Neural cell (in vitro differentiated cells): Measurements from ENCODE around the gene EXOC6B. TPM values are rescaled to one million over a fixed set of nuclear protein-coding genes. Genes with fewer than 3 reads are reported as not detected.

Source experiments
- H2AFZ ChIP-seq: fragments of 200-600, 300-800 bp; sonication (generic), shearing (Covaris generic); 2 replicates; pipeline ENCODE4 v1.6.0; 2014; ENCODE audit warnings: low read depth, mild to moderate bottlenecking, antibody characterized with exemption, low read length, moderate library complexity
- H3F3A ChIP-seq: fragments of 200-600 bp; shearing (Covaris generic); 2 replicates; pipeline ENCODE4 v1.6.1; 2016; ENCODE audit warnings: mild to moderate bottlenecking, moderate library complexity, mixed read lengths, antibody characterized with exemption, low read length; ENCODE audit not compliant: insufficient read depth, poor library complexity, severe bottlenecking
- H3K27ac ChIP-seq: fragments of 200-600, 300-800 bp; sonication (generic), shearing (Covaris generic); 2 replicates; pipeline ENCODE4 v1.5.1; 2014; ENCODE audit warnings: mild to moderate bottlenecking, low read length, moderate library complexity
- H3K27me3 ChIP-seq: fragments of 300-800, 200-600 bp; sonication (generic), shearing (Covaris generic); 2 replicates; pipeline ENCODE4 v1.6.0; 2014; ENCODE audit warnings: mild to moderate bottlenecking, low read depth, low read length, moderate library complexity; ENCODE audit not compliant: insufficient read depth
- H3K36me3 ChIP-seq: fragments of 300-800, 200-600 bp; sonication (generic), shearing (Covaris generic); 2 replicates; pipeline ENCODE4 v1.5.1; 2014; ENCODE audit warnings: mild to moderate bottlenecking, antibody characterized with exemption, low read length, moderate library complexity; ENCODE audit not compliant: insufficient read depth
- H3K4me2 ChIP-seq: fragments of 300-800, 200-600 bp; sonication (generic), shearing (Covaris generic); 2 replicates; pipeline ENCODE4 v1.6.0; 2014; ENCODE audit warnings: mild to moderate bottlenecking, low read length
- H3K4me3 ChIP-seq: fragments of 300-800, 200-600 bp; sonication (generic), shearing (Covaris generic); 2 replicates; pipeline ENCODE4 v1.5.1; 2014; ENCODE audit warnings: mild to moderate bottlenecking, low read length, moderate library complexity
- H3K79me2 ChIP-seq: fragments of 200-600 bp; shearing (Covaris generic); replicated peaks from 2 replicates; pipeline ENCODE4 v1.6.0; 2014; ENCODE audit warnings: mild to moderate bottlenecking, low read length, moderate library complexity; ENCODE audit not compliant: insufficient read depth
- H3K9ac ChIP-seq: fragments of 300-800, 200-600 bp; sonication (generic), shearing (Covaris generic); 2 replicates; pipeline ENCODE4 v1.6.1; 2016; ENCODE audit warnings: mild to moderate bottlenecking, low read length, mixed read lengths
- H3K9me2 ChIP-seq: fragments of 200-600 bp; shearing (Covaris generic); 2 replicates; pipeline ENCODE4 v1.6.1; 2016; ENCODE audit warnings: mild to moderate bottlenecking, low read length, mixed read lengths; ENCODE audit not compliant: insufficient read depth
- H3K9me3 ChIP-seq: fragments of 200-600, 300-800 bp; sonication (generic), shearing (Covaris generic); 2 replicates; pipeline ENCODE4 v1.6.1; 2016; ENCODE audit warnings: mild to moderate bottlenecking, mixed run types, low read length, moderate library complexity, mixed read lengths
- H4K20me1 ChIP-seq: fragments of 200-600 bp; shearing (Covaris generic); 2 replicates; pipeline ENCODE4 v1.6.1; 2016; ENCODE audit warnings: mild to moderate bottlenecking, mixed run types; ENCODE audit not compliant: insufficient read depth
- EP300 ChIP-seq: fragments of 450-650 bp; conservative IDR thresholded peaks from 2 replicates; pipeline ENCODE4 v1.6.1; 2014; ENCODE audit warnings: antibody characterized with exemption, mild to moderate bottlenecking, moderate library complexity; ENCODE audit not compliant: poor library complexity, severe bottlenecking
- EZH2 ChIP-seq: fragments of 200-600, 300-800 bp; shearing (Covaris generic), sonication (generic); IDR thresholded peaks from 2 replicates; pipeline ENCODE4 v1.6.1; 2014; ENCODE audit warnings: antibody characterized with exemption, low read length, borderline replicate concordance, mild to moderate bottlenecking; ENCODE audit not compliant: insufficient read depth, poor library complexity, severe bottlenecking
- MXI1 ChIP-seq: fragments of 450-650 bp; conservative IDR thresholded peaks from 2 replicates; pipeline ENCODE4 v1.6.1; 2014; ENCODE audit warnings: antibody characterized with exemption, mild to moderate bottlenecking; ENCODE audit not compliant: poor library complexity, severe bottlenecking
- POLR2AphosphoS5 ChIP-seq: IDR thresholded peaks from 2 replicates; pipeline ENCODE4 v1.6.1; 2012
- RAD21 ChIP-seq: fragments of 450-650 bp; conservative IDR thresholded peaks from 2 replicates; pipeline ENCODE4 v1.6.1; 2014; ENCODE audit warnings: antibody characterized with exemption, mild to moderate bottlenecking, moderate library complexity
- SMC3 ChIP-seq: fragments of 450-650 bp; conservative IDR thresholded peaks from 2 replicates; pipeline ENCODE4 v1.6.1; 2014; ENCODE audit warnings: antibody characterized with exemption, mild to moderate bottlenecking, moderate library complexity; ENCODE audit not compliant: poor library complexity
- TAF1 ChIP-seq: IDR thresholded peaks from 2 replicates; pipeline ENCODE4 v1.6.1; 2012; ENCODE audit warnings: low read depth
- polyA plus RNA-seq: library from polyadenylated mRNA; depleted of rRNA; stranded (reverse); fragments of >200 nt; gene quantifications from 2 replicates; pipeline ENCODE4 v1.2.3, GENCODE V29; 2014
- TF ChIP-seq, protein P1 (sequence below): IDR thresholded peaks from 2 replicates; pipeline ENCODE4 v1.6.1; 2012; ENCODE audit warnings: borderline replicate concordance
- TF ChIP-seq, protein P2 (sequence below): fragments of 450-650 bp; IDR thresholded peaks from 2 replicates; pipeline ENCODE4 v1.5.1; 2014; ENCODE audit warnings: antibody characterized with exemption, mild to moderate bottlenecking, moderate library complexity; ENCODE audit not compliant: poor library complexity, severe bottlenecking

EXOC6B gene
- polyA plus RNA-seq, 1 donor from 2014 or later: 23.4 TPM

DNA sequence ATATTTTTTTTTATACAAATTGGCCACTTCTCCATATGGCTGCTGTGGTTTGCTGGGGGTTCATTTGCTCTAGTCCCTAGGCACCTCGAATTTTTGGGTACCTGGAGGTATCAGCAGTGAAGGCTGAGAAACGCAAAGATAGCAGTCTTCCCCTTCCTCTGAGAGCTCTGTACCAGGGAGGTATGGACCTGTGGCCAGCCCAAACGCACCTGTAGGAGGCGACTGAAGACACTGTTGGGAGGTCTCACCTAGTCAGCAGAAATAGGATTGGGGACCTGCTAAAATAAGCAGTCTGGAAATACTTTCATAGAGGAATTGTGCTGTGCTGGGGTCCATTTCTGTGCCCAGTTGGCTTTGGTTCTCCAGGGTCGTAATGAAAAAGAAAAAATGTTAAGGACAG, 385.9 kb downstream of the EXOC6B start:
- no peaks in the 10 kb centered on the region for H3K79me2 ChIP-seq
- no peak for TF ChIP-seq TAF1
- no peak for TF ChIP-seq RAD21
- TF ChIP-seq MXI1: no peak
- no peak for TF ChIP-seq POLR2AphosphoS5
- TF ChIP-seq EZH2: no peak
- no peak for TF ChIP-seq EP300
- TF ChIP-seq, protein P1, sequence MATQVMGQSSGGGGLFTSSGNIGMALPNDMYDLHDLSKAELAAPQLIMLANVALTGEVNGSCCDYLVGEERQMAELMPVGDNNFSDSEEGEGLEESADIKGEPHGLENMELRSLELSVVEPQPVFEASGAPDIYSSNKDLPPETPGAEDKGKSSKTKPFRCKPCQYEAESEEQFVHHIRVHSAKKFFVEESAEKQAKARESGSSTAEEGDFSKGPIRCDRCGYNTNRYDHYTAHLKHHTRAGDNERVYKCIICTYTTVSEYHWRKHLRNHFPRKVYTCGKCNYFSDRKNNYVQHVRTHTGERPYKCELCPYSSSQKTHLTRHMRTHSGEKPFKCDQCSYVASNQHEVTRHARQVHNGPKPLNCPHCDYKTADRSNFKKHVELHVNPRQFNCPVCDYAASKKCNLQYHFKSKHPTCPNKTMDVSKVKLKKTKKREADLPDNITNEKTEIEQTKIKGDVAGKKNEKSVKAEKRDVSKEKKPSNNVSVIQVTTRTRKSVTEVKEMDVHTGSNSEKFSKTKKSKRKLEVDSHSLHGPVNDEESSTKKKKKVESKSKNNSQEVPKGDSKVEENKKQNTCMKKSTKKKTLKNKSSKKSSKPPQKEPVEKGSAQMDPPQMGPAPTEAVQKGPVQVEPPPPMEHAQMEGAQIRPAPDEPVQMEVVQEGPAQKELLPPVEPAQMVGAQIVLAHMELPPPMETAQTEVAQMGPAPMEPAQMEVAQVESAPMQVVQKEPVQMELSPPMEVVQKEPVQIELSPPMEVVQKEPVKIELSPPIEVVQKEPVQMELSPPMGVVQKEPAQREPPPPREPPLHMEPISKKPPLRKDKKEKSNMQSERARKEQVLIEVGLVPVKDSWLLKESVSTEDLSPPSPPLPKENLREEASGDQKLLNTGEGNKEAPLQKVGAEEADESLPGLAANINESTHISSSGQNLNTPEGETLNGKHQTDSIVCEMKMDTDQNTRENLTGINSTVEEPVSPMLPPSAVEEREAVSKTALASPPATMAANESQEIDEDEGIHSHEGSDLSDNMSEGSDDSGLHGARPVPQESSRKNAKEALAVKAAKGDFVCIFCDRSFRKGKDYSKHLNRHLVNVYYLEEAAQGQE: no peak
- TF ChIP-seq SMC3: no peak
- TF ChIP-seq, protein P2, sequence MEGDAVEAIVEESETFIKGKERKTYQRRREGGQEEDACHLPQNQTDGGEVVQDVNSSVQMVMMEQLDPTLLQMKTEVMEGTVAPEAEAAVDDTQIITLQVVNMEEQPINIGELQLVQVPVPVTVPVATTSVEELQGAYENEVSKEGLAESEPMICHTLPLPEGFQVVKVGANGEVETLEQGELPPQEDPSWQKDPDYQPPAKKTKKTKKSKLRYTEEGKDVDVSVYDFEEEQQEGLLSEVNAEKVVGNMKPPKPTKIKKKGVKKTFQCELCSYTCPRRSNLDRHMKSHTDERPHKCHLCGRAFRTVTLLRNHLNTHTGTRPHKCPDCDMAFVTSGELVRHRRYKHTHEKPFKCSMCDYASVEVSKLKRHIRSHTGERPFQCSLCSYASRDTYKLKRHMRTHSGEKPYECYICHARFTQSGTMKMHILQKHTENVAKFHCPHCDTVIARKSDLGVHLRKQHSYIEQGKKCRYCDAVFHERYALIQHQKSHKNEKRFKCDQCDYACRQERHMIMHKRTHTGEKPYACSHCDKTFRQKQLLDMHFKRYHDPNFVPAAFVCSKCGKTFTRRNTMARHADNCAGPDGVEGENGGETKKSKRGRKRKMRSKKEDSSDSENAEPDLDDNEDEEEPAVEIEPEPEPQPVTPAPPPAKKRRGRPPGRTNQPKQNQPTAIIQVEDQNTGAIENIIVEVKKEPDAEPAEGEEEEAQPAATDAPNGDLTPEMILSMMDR: no peak

DNA sequence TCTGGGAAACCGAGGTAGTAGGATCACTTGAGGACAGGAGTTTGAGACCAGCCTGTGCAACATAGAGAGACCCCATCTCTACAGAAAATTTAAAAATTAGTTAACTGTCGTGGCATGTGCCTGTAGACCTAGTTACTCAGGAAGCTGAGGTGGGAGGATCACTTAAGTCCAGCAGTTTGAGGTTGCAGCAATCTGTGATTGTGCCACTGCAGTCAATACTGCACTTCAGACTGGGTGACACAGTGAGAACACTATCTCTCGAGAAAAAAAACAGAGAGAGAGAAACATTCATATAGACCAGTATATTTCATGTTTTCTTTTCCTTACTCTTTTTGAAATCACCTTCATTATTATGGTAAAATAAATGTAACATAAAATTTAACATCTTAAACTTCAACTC, 387.5 kb downstream of the EXOC6B start:
- no peak for TF ChIP-seq MXI1
- TF ChIP-seq, protein P1: no peak
- no peak for TF ChIP-seq RAD21
- no peak for TF ChIP-seq EP300
- TF ChIP-seq SMC3: no peak
- TF ChIP-seq, protein P2: no peak
- no peak for TF ChIP-seq EZH2
- no peak for TF ChIP-seq POLR2AphosphoS5
- no peak for TF ChIP-seq TAF1
- H4K20me1 ChIP-seq: no peaks in the 10 kb centered on the region
- H3K9me2 ChIP-seq: no peaks in the 10 kb centered on the region

More for the DNA sequence above, 385.9 kb downstream of the EXOC6B start:
- no peak overlapping the region for H2AFZ ChIP-seq
- no peaks in the 10 kb centered on the region for H3K36me3 ChIP-seq
- H3F3A ChIP-seq: no peaks in the 10 kb centered on the region
- no peak overlapping the region for H3K4me3 ChIP-seq
- H3K27ac ChIP-seq: no peak overlapping the region
- no peak overlapping the region for H3K4me2 ChIP-seq
- H3K9ac ChIP-seq: no peak overlapping the region
- H3K9me2 ChIP-seq: no peaks in the 10 kb centered on the region
- H3K27me3 ChIP-seq: no peaks in the 10 kb centered on the region
- H4K20me1 ChIP-seq: no peaks in the 10 kb centered on the region
- peaks cover 8% of the 10 kb centered on the region for H3K9me3 ChIP-seq

More for the DNA sequence above, 387.5 kb downstream of the EXOC6B start:
- Histone ChIP-seq H3K9me3 (no peaks in the 10 kb centered on the region), H2AFZ (no peak overlapping the region), H3K4me3 (no peak overlapping the region), H3K9ac (no peak overlapping the region), H3K27me3 (no peaks in the 10 kb centered on the region), H3K27ac (no peak overlapping the region), H3K79me2 (no peaks in the 10 kb centered on the region), H3K36me3 (no peaks in the 10 kb centered on the region), H3K4me2 (no peak overlapping the region), H3F3A (no peaks in the 10 kb centered on the region)
